GM18861 (cell line): ENCODE measurements around the gene VPS54.
"Not testable (repeated sequence)": the region's sequence is repeated elsewhere in the genome, so short reads cannot be mapped to it uniquely, and the experiment has no call there.

Source experiments
- ATAC-seq: cut with Tn5 transposase; IDR thresholded peaks from one replicate; pipeline ENCODE4 v1.9.1; 2021; ENCODE audit not compliant: unreplicated experiment

The VPS54 gene

DNA sequence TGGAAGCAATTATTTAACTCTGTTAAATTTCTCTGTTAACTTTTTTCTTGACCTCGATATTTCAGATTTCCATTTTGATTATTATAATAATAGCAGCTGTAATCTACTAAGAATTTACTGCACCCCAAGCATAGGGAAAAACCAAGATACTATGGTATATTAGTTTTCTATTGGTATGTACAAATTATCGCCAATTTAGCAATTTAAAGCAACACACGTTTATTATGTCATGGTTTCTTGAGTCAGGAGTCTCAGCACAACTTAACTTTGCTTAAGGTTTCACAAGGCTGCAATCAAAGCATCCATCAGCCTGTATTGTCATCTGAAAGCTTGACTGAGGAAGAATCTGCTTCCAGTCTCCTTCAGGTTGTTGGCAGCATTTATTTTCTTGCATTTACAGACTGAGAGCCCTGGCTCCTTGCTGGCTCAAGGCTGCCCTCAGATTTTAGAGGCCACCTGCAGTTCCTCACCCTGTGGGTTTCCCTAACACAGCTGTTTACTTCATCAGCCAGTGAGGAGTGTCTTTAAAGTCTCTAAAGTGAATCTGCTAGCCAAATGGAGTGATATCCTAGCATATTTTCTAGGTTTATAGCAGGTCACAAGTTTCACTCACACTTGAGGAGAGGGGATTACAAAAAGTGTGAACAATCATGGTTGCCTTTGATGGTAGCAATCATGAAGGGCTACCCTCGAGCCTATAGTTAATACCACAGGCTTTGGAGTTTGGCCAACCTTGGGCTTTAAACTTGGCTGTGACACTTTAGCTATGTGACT is 4.4 kb upstream of the VPS54 start:
- no peak for ATAC-seq

DNA sequence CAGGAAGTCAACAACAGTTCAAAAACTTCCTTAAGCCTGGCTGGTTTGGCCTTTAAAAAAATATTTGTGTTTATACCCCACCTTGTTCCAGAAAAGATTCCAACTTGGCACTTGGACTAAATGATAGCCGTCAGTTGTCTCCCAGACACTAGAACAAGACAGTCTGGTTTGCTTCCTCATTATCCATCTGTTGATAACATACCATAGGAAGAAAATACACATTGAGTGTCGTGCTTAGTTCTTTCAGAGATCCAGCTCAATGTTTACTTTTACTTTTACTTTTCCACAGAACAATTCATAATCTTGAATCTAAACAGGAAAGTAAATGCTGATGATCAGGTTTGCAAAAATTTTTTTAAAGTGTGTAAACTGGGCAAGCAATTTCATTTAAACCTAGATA is 2.4 kb upstream of the VPS54 start:
- ATAC-seq: no peak

DNA sequence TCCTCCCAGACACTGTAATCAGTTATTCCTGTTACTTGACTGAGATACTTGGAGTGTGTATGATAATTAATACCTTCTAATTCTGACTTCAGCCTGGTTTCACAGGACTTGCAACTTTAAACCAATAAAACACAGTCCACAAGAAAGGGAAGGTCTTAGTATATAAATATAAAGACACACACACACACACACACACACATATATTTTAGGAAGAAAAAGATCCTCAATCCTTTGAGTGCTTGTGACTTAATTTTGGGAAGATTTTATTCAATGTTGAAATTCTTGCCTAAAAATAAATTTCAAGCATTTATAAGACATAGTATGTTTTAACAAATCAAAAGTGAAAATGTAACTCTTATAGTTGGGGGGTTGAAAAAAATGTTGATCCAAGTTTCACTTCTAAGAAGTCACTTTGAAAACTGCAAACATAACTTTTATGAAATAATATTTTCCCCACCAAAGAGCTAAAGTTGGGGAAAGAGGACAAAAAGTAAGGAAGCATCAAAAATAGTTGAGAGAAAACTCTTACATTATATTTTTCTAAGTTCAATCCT is 824 bp upstream of the VPS54 start:
- ATAC-seq: no peak

DNA sequence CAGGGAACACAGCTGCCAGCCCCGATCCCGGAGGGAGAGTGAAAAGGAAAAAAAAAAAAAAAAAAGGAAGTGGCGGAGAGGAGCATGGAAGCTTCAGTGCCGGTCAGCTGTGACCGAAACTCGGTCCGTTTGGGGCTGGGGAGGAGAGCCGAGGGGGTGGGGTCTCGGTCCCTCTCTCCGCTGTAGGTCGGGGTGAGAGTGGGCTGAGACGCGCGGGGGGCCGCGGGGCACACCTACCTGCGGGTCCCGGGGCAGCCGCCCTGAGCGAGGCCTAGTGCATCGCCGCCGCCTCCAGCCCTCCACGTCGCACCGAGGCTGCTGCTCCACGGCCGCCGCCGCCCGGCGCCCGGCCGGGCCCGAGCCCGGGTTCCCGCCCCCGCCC is 536 bp downstream of the VPS54 start:
- ATAC-seq: no peak

DNA sequence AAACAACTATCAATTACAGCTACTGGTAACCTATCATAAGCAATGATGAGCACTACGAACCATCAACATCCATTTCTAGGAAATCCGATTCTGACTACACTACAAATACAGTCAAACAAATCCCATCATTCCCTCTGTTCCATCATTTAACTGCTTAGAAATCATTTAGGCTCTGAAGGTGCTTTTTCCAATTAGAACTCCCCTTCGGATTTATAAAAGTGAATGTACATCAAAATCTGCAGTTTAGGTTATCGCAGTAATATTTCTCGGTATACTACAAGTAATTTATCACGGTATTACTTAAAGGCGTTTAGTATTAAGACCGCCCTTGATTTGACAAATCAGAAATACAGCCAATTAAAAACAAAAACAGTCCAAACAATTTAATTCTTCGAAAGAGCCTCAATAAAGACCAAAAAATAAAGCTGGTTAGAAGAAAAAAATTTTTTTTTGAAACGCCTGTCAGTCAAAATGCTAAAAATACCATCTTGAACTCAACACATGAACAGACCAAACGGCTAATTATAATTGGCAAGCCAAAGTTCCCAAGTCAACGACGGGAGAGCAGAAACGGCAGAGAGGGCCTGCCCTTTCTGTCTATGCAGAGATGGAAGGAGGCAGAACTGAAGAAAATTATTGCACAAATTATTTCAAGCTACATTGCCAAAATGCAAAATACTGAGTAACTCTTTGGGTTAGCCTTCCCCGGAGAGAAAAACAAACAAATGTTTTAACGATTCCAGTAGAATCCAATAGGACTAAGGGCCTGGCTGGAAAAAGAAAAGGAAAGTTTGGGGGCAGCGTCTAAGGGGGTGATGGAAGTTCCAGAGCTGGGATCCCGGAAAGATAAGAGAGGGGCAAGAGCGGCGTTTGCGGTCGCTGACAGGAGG is 1.2 kb downstream of the VPS54 start:
- ATAC-seq: no peak

DNA sequence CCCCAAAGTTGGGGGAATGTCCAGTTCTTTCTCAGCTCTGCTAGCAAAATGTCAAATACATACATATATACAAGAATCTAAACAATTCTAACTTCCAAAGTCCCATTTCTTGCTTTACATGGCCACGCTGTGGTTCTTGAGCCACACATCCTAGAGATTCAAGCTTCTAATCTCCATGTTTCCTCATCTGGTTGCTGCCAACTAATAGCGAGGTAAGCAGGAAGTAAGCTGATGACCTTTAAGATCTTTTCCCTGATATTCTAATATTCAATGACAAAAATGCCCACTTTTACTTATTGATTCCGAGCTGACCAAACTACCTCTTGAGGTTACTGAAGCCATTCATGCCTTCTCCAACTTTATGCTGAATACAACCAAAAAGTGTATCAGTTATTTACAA is 3.3 kb downstream of the VPS54 start:
- no peak for ATAC-seq

DNA sequence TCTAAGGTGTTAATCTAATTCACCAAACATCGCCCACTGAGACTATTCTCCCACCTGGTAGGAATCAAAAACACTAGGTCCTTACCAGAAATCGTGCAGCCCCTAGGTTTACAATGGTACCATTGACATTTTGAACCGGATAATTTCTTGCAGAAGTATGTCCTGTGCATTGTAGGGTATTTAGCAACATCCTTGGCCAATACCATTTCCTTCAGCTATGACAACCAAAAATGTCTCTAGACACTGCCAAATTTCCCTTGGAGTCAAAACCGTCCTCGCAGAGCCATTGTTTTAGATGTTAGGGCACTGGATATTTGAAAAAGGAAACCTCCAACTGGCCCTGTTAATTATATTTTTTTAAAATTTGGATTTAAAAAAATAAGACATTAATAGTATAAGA is 3.8 kb downstream of the VPS54 start:
- ATAC-seq: no peak

DNA sequence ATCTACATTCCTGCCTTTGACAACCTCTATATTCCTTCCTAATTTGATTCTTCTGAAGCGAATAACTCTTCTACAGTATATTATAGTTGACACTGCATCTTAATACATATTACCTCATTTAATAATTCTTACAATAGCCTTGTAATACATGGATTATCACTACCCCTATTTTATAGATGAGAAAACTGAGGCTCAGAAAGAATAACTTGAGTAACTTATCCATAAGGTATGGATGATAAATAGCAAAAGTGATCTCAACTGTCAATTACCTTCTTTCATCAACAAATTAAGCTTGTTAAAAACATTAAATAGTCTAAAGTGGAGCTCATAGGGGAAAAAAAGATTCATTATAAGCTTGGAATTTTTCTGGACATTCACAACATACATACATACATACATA is 4.6 kb downstream of the VPS54 start:
- no peak for ATAC-seq

DNA sequence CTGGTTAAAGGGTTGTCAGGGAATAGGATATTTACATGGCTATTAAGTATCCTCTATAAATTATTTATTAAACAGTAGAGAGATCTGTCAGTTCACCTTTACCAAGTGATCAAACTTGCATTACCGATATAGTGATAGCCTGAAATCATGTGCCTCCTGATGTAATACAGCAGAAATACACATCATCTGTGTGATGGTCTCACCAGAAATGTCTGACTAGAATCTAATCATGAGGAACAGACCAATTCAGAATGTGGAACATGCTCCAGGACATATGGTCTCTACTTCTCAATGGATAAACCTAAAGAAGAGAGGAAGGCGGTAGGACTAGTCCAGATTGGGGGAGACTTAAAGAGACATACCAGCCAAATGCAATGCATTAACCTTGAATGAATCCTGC is 6.2 kb downstream of the VPS54 start:
- no peak for ATAC-seq

DNA sequence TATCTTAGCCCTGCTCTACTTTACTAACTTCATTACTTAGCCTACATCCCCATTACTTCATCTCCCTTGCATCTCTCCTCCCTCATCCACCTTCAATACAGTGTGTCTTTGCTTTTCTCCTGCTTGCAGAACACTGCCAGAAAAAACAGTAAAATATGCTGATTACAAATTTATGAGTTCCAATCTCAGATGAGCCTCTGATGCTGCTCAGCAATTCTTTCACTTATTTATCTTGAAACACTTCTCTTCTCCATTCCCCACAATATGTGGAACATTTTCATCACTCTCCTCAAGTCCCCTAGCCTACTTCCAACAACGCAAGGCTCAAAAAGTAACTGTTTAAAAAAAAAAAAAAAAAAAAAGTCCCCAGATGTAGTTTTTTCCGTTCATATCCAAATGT is 7.1 kb downstream of the VPS54 start:
- no peak for ATAC-seq

DNA sequence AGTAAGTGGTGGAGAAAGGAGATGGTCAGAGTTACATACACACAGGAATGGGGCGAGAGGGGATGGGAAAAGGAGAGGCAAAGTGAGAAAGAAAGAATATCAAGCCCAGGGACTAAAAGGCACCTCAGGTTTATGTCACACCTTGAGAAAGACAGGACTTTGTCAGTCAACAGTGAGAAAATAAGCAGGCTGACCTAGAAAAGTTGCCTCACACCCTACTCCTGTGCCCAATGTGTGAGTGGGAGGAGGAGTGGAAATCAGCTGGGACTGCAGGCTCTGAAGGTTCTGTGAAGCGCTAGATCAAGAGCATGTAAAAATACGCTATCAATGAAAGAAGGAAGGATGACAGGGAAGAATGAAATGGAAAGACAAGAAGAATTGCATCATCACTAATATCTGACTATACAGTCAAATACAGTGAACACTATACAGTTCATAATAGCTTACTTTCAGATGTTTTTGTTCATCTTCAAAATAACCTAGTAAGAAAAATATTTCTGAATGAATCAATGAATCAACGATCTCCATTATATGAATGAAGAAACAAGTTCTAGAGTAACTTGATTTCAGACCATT is 10.7 kb downstream of the VPS54 start:
- no peak for ATAC-seq

DNA sequence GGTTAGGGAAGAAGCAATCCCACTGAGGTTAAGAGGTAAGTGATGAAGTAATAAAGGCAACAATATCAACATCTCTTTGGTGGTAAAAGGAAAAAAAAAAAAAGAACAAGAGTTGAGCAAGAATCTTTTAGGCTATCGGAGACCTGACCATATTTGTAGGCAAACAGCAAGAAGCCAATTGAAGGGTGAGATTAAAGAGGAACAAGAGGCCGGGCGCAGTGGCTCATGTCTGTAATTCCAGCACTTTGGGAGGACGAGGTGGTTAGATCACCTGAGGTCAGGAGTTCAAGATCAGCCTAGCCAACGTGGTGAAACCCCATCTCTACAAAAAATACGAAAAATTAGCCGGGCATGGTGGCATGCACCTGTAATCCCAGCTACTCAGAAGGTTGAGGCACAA is 11.3 kb downstream of the VPS54 start:
- ATAC-seq: no peak

DNA sequence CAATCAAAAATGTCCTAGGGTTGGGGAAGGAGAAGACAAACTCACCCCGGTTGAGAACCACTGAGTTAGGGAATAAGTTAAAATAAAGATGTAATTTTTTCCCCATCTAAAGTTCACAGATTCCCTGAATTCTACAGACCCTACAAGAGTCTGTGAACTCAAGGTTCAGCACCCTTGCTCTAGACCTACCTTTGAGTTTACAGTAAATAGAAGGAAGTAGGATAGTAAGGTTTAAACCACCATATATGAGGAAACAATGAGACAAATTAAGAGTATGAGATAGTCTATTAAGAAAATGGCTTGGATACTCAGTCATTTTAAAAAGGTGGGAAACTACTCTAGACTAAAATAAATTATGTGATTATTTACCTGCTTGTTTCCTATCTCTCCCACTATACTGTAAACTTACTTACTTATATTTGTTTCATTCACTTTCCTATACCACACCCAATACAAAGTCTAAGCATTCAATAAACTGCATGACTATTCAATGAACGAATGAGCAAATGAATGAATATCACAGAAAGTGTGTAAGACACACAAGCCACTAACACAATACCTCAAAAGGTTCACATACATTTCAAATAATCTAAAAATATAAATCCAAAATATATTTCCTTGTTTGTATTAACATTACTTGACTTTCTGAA is 13.4 kb downstream of the VPS54 start:
- ATAC-seq: no peak

DNA sequence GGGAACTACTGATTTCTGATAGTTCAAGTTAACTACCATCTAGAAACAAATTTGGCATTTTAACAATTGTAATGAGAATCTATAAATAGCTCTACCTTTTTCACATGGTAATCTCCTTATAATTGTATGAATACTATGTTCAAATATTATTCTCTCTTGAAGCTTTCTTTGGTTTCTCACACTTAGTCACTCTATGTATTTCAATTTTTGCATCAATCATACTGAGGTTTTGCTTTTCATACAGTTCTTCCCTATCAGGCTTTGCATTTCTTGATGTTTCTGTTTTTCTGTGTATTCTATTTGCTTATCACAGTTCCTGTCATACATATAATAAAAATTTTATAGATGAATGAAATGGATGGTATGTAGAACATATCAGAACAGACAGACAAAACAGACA is 16.0 kb downstream of the VPS54 start:
- no peak for ATAC-seq

DNA sequence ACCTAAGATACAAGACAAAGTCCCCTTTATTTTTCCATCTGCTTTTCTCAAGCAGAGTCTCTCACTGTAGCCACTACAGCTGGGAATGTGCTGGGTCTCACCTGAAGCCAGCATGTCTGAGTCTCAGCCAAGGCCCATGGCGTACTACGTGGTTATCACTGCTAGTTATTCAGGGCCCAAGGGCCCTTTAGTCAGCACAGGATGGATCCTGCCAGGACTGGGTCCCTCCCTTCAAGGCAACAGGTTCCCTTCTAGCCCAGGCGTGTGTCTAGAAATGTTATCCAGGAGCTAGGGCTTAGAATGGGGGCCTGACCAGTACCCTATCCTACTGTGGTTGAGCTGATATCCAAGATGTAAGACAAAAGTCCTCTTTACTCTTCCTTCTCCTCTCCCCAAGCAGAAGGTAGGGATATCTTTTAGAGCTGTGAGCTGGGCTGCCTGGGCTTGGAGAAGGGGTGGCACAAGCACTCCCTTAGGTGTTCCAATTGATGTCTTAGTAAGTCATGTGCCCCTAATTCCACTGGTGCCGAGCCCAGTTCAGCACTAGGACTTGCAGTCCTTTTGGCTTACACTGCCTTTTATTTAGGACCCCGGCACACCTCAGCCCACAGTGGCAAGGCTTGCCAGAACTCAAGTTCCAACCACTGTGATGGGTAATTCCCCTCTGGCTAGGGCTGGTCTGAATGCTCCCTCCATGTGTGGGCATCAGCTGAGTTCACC is 17.7 kb downstream of the VPS54 start:
- ATAC-seq: no peak

DNA sequence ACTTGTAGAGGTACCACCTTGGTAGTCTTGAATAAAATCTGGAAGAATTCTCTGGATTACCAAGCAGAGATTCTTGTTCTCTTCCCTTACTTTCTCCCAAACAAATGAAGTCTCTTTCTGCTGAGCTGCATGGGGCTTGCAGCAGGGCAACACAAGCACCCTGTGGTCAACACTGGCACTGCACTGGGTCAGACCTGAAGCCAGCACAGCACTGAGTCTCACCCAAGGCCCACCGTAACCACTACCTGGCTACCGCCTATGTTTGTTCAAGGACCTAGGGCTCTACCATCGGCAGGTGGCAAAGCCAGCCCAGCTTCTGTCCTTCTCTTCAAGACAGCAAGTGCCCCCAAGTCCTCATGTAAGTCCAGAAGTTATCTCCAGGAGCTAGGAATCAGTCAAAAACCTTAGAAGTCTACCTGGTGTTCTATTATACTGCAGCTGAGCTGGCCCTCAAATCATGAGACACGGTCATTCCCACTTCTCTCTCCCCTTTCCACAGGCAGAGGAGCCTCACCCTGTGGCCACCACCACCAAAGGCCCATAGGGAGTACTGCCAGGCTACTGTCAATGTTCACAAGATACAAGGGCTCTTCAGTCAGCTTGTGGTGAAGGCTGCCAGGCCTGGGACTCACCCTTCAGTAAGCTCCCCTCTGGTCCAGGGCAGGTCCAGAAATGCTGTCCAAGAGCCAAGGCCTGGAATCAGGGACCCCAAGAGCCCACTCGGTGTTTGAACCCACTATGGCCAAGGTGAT is 18.4 kb downstream of the VPS54 start:
- ATAC-seq: no peak

DNA sequence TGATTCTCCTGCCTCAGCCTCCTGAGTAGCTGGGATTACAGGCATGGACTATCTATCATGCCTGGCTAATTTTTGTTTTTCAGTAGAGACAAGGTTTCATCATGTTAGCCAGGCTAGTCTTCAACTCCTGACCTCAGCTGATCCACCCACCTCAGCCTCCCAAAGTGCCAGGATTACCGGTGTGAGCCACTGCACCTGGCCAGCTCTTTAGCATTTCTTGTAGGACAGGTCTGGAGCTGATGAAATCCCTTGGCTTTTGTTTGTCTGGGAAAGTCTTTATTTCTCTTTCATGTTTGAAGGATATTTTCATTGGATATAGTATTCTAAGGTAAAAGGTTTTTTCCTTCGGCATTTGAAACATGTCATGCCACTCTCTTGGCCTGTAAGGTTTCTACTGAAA is 20.2 kb downstream of the VPS54 start:
- ATAC-seq: no peak

DNA sequence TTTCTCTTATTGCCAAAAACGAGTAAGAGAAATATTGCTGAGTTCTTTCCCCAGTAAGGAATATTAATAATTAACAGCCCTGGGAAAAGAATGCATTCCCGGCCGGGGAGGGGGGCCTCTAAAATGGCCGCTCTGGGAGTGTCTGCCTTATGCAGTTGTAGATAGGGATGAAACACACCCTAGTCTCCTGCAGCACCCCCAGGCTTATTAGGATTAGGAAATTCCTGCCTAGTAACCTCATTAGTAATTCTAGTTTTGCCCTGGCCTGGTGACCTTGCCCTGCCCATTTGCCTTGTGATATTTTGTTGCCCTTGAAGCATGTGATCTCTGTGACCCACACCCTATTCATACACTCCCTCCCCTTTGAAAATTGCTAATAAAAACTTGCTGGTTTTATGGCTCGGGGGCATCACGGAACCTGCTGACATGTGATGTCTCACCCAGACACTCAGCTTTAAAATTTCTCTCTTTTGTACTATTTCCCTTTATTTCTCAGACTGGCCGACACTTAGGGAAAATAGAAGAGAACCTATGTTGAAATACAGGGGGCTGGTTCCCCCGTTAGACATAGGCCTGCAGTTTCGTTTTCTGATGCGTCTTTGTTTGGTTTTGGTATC is 22.5 kb downstream of the VPS54 start:
- ATAC-seq: not testable (repeated sequence)

DNA sequence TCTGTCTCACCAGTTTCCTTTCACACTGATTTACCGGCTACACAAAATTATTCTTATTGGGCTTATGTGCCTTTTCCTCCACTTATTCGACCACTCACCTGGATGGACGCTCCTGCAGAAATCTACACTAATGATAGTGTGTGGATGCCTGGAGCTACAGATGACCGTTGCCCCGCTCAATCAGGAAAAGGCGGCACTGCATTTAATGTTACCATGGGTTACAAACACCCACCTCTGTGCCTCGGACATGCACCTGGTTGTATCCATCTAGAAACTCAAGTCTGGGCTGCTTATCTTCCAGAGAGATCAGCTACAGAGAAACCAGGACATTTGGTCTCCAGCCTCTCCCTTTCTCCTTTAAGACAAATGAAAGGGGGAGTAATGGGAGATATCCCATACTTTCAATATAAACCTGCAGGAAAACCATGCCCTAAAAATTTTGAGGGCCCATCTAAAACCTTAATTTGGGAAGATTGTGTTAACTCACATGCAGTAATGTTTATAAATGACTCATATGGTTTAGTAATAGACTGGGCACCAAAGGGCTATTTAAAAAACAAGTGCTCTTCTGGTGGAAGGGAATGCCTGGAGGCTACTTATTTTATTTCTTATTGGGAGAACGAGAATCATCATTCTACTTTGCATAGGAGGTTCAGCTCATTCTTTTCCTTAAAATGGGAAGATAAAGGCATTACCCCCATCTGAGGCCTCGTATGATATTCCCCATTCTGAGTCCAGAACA is 24.7 kb downstream of the VPS54 start:
- not testable (repeated sequence) for ATAC-seq
